Measurements from ENCODE around the gene CDC42SE2. TPM values are rescaled to one million over a fixed set of nuclear protein-coding genes. Genes with fewer than 3 reads are reported as not detected.

The CDC42SE2 gene
- total RNA-seq, 1 donor from 2014 or later, result 41.2 TPM

GRCh38 chr5:131363811-131364506 lies 100.1 kb downstream of the CDC42SE2 start:
- no peak for TF ChIP-seq CTCF (IDR thresholded peaks at IDR 0.05; ENCODE audit: insufficient read depth, low read length, poor library complexity, severe bottlenecking)
- Histone ChIP-seq H3K4me3 (ENCODE audit: low read depth, low read length) (no peak overlapping the region), H3K36me3 (ENCODE audit: control insufficient read depth, insufficient read depth, low read length) (no peaks in the 10 kb centered on the region), H3K27me3 (ENCODE audit: control insufficient read depth, insufficient read depth, low read length) (no peaks in the 10 kb centered on the region)
- DNase-seq (ENCODE audit: low read depth), result no peak

GRCh38 chr5:131364507-131365050 lies 100.7 kb downstream of the CDC42SE2 start:
- H3K4me3 ChIP-seq (ENCODE audit: low read depth, low read length), result no peak overlapping the region
- H3K36me3 ChIP-seq (ENCODE audit: control insufficient read depth, insufficient read depth, low read length), result no peaks in the 10 kb centered on the region
- TF ChIP-seq CTCF (IDR thresholded peaks at IDR 0.05; ENCODE audit: insufficient read depth, low read length, poor library complexity, severe bottlenecking), result no peak
- H3K27me3 ChIP-seq (ENCODE audit: control insufficient read depth, insufficient read depth, low read length), result no peaks in the 10 kb centered on the region
- DNase-seq (ENCODE audit: low read depth), result no peak

GRCh38 chr5:131366428-131366827 lies 102.6 kb downstream of the CDC42SE2 start:
- DNase-seq (ENCODE audit: low read depth), result no peak

GRCh38 chr5:131367219-131367860 lies 103.5 kb downstream of the CDC42SE2 start:
- TF ChIP-seq CTCF (IDR thresholded peaks at IDR 0.05; ENCODE audit: insufficient read depth, low read length, poor library complexity, severe bottlenecking), result no peak
- Histone ChIP-seq H3K27me3 (ENCODE audit: control insufficient read depth, insufficient read depth, low read length) (no peaks in the 10 kb centered on the region), H3K36me3 (ENCODE audit: control insufficient read depth, insufficient read depth, low read length) (no peaks in the 10 kb centered on the region), H3K4me3 (ENCODE audit: low read depth, low read length) (no peak overlapping the region)
- DNase-seq (ENCODE audit: low read depth), result no peak

More at GRCh38 chr5:131366428-131366827, 102.6 kb downstream of the CDC42SE2 start:
- H3K4me3 ChIP-seq (ENCODE audit: low read depth, low read length), result no peak overlapping the region
- TF ChIP-seq CTCF (IDR thresholded peaks at IDR 0.05; ENCODE audit: insufficient read depth, low read length, poor library complexity, severe bottlenecking), result no peak
- no peaks in the 10 kb centered on the region for H3K27me3 ChIP-seq (ENCODE audit: control insufficient read depth, insufficient read depth, low read length)
- no peaks in the 10 kb centered on the region for H3K36me3 ChIP-seq (ENCODE audit: control insufficient read depth, insufficient read depth, low read length)

GRCh38 chr5:131368866-131369265 lies 105.0 kb downstream of the CDC42SE2 start:
- DNase-seq (ENCODE audit: low read depth), result no peak
- no peaks in the 10 kb centered on the region for H3K27me3 ChIP-seq (ENCODE audit: control insufficient read depth, insufficient read depth, low read length)
- no peaks in the 10 kb centered on the region for H3K36me3 ChIP-seq (ENCODE audit: control insufficient read depth, insufficient read depth, low read length)
- no peak for TF ChIP-seq CTCF (IDR thresholded peaks at IDR 0.05; ENCODE audit: insufficient read depth, low read length, poor library complexity, severe bottlenecking)
- no peak overlapping the region for H3K4me3 ChIP-seq (ENCODE audit: low read depth, low read length)

All from kidney epithelial cell (primary cell).